ENCODE data around the gene ISOC1.
A peak's percentile ranks its signal among the peaks of the same experiment; 100 is the strongest.

ISOC1 gene

GRCh38 chr5:129082225-129083136 is 12.1 kb upstream of the ISOC1 start:
- no peak for DNase-seq (ENCODE audit: low read depth, low spot score)
- H3K4me3 ChIP-seq (ENCODE audit: low read length), result no peak overlapping the region

GRCh38 chr5:129094924-129095899 is 663 bp downstream of the ISOC1 start:
- DNase-seq (ENCODE audit: low read depth, low spot score), result peak; percentile 28
- H3K4me3 ChIP-seq (ENCODE audit: low read length), result peak overlapping the region; percentile 87

GRCh38 chr5:129096382-129096991 is 1.9 kb downstream of the ISOC1 start:
- DNase-seq (ENCODE audit: low read depth, low spot score), result no peak
- H3K4me3 ChIP-seq (ENCODE audit: low read length), result no peak overlapping the region

- DNase-seq (ENCODE audit: low read depth, low spot score), result no peak
- H3K4me3 ChIP-seq (ENCODE audit: low read length), result no peak overlapping the region
These were observed 3.1 kb downstream of the ISOC1 start for GRCh38 chr5:129097498-129098296.

- no peak overlapping the region for H3K4me3 ChIP-seq (ENCODE audit: low read length)
- peak; percentile 58 for DNase-seq (ENCODE audit: low read depth, low spot score)
These were observed 4.1 kb downstream of the ISOC1 start for GRCh38 chr5:129098488-129099183.

- no peak for DNase-seq (ENCODE audit: low read depth, low spot score)
- H3K4me3 ChIP-seq (ENCODE audit: low read length), result no peak overlapping the region
These were observed 4.6 kb downstream of the ISOC1 start for GRCh38 chr5:129099184-129099569.

- DNase-seq (ENCODE audit: low read depth, low spot score), result no peak
- no peak overlapping the region for H3K4me3 ChIP-seq (ENCODE audit: low read length)
These were observed 7.2 kb downstream of the ISOC1 start for GRCh38 chr5:129101794-129102193.

GRCh38 chr5:129103397-129103796 is 8.8 kb downstream of the ISOC1 start:
- no peak for DNase-seq (ENCODE audit: low read depth, low spot score)
- H3K4me3 ChIP-seq (ENCODE audit: low read length), result no peak overlapping the region

GRCh38 chr5:129104915-129105455 is 10.4 kb downstream of the ISOC1 start:
- no peak overlapping the region for H3K4me3 ChIP-seq (ENCODE audit: low read length)
- no peak for DNase-seq (ENCODE audit: low read depth, low spot score)

- no peak overlapping the region for H3K4me3 ChIP-seq (ENCODE audit: low read length)
- DNase-seq (ENCODE audit: low read depth, low spot score), result no peak
These were observed 13.1 kb downstream of the ISOC1 start for GRCh38 chr5:129107637-129108036.

- DNase-seq (ENCODE audit: low read depth, low spot score), result no peak
- no peak overlapping the region for H3K4me3 ChIP-seq (ENCODE audit: low read length)
These were observed 16.2 kb downstream of the ISOC1 start for GRCh38 chr5:129110742-129111141.

GRCh38 chr5:129111351-129111750 is 16.8 kb downstream of the ISOC1 start:
- no peak overlapping the region for H3K4me3 ChIP-seq (ENCODE audit: low read length)
- DNase-seq (ENCODE audit: low read depth, low spot score), result no peak

- H3K4me3 ChIP-seq (ENCODE audit: low read length), result no peak overlapping the region
- DNase-seq (ENCODE audit: low read depth, low spot score), result no peak
These were observed 17.7 kb downstream of the ISOC1 start for GRCh38 chr5:129112295-129112694.

- DNase-seq (ENCODE audit: low read depth, low spot score), result no peak
- H3K4me3 ChIP-seq (ENCODE audit: low read length), result no peak overlapping the region
These were observed 19.3 kb downstream of the ISOC1 start for GRCh38 chr5:129113867-129114266.

GRCh38 chr5:129114539-129115193 is 20.1 kb downstream of the ISOC1 start:
- DNase-seq (ENCODE audit: low read depth, low spot score), result no peak
- no peak overlapping the region for H3K4me3 ChIP-seq (ENCODE audit: low read length)

- H3K4me3 ChIP-seq (ENCODE audit: low read length), result no peak overlapping the region
- DNase-seq (ENCODE audit: low read depth, low spot score), result no peak
These were observed 21.1 kb downstream of the ISOC1 start for GRCh38 chr5:129115680-129116079.

- no peak for DNase-seq (ENCODE audit: low read depth, low spot score)
- no peak overlapping the region for H3K4me3 ChIP-seq (ENCODE audit: low read length)
These were observed 22.2 kb downstream of the ISOC1 start for GRCh38 chr5:129116797-129117196.

Measured in Jurkat, Clone E6-1 (cell line).